Coronary artery (tissue), 2 donors: ENCODE results near the gene MRPL50.
"Not testable (repeated sequence)": the region's sequence is repeated elsewhere in the genome, so short reads cannot be mapped to it uniquely, and the experiment has no call there.

Experiments
- DNase-seq: peaks from one replicate; pipeline ENCODE4 v3.0.0-alpha.2; 2017; ENCODE audit warnings: low spot score
- H3K27ac ChIP-seq, 2 donors: fragments of 200-600 bp; sonication (generic); one replicate each; pipeline ENCODE4 v1.5.1; 2016 to 2019
- H3K4me3 ChIP-seq: fragments of 200-600 bp; sonication (generic); 2 replicates; pipeline ENCODE4 v1.5.1; 2016; ENCODE audit warnings: mild to moderate bottlenecking, moderate library complexity
- TF ChIP-seq, protein P1 (sequence below): fragments of 200-600 bp; sonication (generic); IDR thresholded peaks from one replicate; pipeline ENCODE4 v1.5.1; 2019; ENCODE audit warnings: antibody characterized with exemption

MRPL50 gene

DNA sequence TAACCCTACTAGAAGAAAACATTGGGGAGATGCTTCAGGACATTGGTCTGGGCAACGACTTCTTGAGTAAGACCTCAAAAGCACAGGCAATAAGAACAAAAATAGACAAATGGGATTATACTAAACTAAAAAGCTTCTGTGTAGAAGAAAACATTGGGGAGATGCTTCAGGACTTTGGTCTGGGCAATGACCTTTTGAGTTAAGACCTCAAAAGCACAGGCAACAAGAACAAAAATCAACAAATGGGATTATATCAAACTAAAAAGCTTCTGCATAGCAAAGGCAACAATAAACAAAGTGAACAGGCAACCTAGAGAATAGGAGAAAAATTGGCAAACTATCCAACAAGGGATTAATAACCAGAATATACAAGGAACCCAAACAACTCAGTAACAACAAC is 3.7 kb downstream of the MRPL50 start:
- no peak overlapping the region for H3K4me3 ChIP-seq
- no peak overlapping the region for H3K27ac ChIP-seq
- TF ChIP-seq, protein P1, sequence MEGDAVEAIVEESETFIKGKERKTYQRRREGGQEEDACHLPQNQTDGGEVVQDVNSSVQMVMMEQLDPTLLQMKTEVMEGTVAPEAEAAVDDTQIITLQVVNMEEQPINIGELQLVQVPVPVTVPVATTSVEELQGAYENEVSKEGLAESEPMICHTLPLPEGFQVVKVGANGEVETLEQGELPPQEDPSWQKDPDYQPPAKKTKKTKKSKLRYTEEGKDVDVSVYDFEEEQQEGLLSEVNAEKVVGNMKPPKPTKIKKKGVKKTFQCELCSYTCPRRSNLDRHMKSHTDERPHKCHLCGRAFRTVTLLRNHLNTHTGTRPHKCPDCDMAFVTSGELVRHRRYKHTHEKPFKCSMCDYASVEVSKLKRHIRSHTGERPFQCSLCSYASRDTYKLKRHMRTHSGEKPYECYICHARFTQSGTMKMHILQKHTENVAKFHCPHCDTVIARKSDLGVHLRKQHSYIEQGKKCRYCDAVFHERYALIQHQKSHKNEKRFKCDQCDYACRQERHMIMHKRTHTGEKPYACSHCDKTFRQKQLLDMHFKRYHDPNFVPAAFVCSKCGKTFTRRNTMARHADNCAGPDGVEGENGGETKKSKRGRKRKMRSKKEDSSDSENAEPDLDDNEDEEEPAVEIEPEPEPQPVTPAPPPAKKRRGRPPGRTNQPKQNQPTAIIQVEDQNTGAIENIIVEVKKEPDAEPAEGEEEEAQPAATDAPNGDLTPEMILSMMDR: no peak
- DNase-seq: no peak

DNA sequence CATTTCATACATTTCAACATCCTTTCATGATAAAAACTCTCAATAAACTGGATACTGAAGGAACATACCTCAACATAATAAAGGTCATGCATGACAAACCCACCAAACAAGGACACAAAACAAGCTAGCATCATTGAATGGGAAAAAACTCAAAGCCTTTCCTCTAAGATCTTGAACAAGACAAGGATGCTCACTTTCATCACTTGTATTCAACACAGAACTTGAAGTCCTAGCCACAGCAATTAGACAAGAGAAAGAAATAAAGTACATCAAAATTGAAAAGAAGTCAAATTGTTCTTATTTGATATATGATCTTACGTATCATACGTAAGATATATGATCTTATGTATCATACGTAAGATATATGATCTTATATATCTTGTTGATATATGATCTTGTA is 5.3 kb downstream of the MRPL50 start:
- DNase-seq: no peak
- TF ChIP-seq, protein P1: no peak
- no peak overlapping the region for H3K4me3 ChIP-seq
- no peak overlapping the region for H3K27ac ChIP-seq

DNA sequence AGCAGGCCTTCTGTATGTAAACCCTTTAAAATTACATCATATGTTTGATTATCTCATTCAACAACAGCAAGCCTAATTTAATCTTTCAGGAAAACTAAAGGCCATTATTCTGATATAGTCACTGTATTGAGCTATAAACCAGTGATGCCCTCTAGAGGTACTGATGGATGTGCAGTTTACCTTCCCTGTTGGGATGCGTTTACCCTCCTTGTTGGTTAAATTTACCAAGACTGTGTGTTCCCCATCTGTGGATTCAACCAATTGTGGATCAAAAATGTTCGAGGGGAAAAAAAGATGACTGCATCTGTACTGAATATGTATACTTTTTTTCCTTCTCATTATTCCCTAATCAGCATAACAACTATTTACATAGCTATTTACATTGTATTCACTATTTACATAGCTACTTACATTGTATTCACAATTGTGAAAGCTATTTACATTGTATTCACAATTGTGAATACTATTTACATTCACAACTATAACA is 9.9 kb downstream of the MRPL50 start:
- Histone ChIP-seq H3K4me3 (no peak overlapping the region), H3K27ac (no peak overlapping the region)
- TF ChIP-seq, protein P1: no peak
- no peak for DNase-seq

DNA sequence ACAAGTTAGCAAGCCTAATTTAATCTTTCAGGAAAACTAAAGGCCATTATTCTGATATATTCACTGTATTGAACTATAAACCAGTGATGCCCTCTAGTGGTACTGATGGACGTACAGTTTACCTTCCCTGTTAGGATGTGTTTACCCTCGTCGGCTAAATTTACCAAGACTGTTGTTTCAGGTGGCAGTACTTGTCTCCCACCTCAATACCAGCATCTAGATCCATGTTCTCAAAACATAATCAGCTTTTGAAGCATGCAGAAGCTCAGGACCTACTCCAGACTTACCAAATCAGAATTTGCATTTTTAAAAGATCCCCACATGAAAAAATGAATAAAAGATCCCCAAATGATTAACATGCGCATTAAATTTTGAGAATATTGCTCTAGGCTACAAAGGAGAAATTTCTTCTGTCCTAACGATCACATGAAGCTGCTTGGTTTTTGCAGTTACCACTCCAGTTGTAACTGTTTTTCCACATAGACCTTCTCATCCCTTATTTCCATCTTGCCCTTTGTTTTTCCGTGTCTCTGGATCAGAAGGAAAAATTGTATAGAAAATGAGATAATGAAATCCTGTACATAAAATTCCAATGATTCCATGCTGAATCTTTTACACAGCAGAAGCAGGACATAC is 10.4 kb downstream of the MRPL50 start:
- Histone ChIP-seq H3K4me3 (no peak overlapping the region), H3K27ac (no peak overlapping the region)
- DNase-seq: no peak
- TF ChIP-seq, protein P1: no peak

DNA sequence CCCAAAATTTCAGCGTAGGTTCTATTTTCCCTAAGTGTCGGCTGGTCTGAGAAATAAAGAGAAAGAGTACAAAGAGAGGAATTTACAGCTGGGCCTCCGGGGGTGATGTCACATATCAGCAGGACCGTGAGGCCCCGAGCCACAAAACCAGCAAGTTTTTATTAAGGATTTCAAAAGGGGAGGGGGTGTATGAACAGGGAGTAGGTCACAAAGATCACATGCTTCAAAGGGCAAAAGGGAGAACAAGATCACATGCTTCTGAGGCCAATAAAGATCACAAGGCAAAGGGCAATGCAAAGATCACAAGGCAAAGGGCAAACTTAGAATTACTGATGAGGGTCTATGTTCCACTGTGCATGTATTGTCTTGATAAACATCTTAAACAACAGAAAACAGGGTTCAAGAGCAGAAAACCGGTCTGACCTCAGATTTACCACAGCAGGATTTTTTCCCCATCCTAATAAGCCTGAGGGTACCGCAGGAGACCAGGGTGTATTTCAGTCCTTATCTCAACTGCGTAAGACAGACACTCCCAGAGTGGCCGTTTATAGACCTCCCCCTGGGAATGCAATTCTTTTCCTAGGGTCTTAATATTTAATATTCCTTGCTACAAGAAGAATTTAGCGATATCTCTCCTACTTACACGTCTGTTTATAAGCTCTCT is 13.4 kb downstream of the MRPL50 start, which contains the start of gene BAAT:
BAAT (minus strand) TSS at position 134 of the 664 bp plus-strand sequence. CDS start 13,602 bp downstream, outside the sequence.
- H3K27ac ChIP-seq, H3K4me3 ChIP-seq, DNase-seq: not testable (repeated sequence)

DNA sequence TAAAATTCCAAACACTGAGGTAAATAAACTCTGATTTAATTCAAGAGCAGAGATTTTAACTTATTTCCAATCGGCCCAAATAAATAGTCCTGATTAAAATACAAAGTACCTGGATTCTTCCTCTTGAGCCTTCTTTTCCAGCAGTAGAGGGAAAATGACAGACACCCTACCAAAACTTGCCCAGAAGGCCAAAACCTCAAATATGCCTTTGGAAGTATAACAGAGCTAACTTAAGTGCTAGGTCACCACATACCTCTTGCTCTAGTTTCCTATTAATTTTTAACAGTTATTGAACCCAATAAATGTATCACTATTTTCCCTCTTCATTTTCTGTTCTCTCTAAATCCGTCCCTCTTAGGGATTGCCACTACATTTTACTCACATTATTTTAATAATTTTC is 15.1 kb downstream of the MRPL50 start:
- H3K4me3 ChIP-seq: no peak overlapping the region
- TF ChIP-seq, protein P1: no peak
- H3K27ac ChIP-seq: no peak overlapping the region
- no peak for DNase-seq

DNA sequence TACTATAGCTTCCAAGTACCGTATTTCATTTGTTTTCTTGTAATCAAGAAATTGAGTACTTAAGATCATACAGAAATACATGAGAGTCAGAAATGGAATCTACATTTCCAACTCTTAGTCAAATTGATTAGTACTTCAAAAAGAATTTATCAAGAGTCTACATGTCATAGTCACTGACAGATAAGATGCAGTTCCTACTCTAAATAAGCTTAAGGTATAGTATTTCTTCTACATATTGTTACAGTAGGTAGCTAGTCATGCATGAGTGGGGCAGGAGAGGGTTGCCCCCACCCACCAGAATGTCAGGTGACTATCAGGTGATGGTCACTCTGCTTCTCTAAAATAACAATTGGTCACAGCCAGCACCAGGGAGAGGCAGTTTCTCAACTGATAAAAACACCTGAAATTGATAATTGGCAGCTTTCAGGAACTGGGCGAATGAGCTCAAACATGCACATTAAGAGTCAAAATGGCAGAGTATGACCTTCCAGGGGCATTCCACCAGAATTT is 16.5 kb downstream of the MRPL50 start:
- no peak overlapping the region for H3K27ac ChIP-seq

More for the DNA sequence above, 16.5 kb downstream of the MRPL50 start:
- H3K4me3 ChIP-seq: no peak overlapping the region
- TF ChIP-seq, protein P1: no peak
- DNase-seq: no peak
